H9 (cell line): ENCODE data around the gene DCBLD1. TPM values are rescaled to one million over a fixed set of nuclear protein-coding genes. Genes with fewer than 3 reads are reported as not detected.

Source experiments
- DNase-seq: peaks from one replicate; pipeline ENCODE4 v3.0.0-alpha.2; 2017
- H2AFZ ChIP-seq: one replicate; pipeline ENCODE4 v1.6.1; 2013; ENCODE audit warnings: mild to moderate bottlenecking, low read length, control low read depth, moderate library complexity
- H2AK5ac ChIP-seq: 2 replicates; pipeline ENCODE4 v1.6.1; 2013; ENCODE audit warnings: low read length, control low read depth, mixed read lengths; ENCODE audit not compliant: insufficient read length
- H2BK120ac ChIP-seq: one replicate; pipeline ENCODE4 v1.6.1; 2013; ENCODE audit warnings: low read depth, mild to moderate bottlenecking, low read length, control low read depth, inconsistent platforms; ENCODE audit not compliant: poor library complexity, severe bottlenecking
- H2BK12ac ChIP-seq: 2 replicates; pipeline ENCODE4 v1.6.1; 2013; ENCODE audit warnings: low read length, control low read depth, mixed read lengths, low read depth; ENCODE audit not compliant: insufficient read length
- H2BK15ac ChIP-seq: 2 replicates; pipeline ENCODE4 v1.6.1; 2013; ENCODE audit warnings: low read depth, low read length, control low read depth
- H2BK20ac ChIP-seq: one replicate; pipeline ENCODE4 v1.6.1; 2013; ENCODE audit warnings: low read depth, mild to moderate bottlenecking, low read length, control low read depth, inconsistent platforms; ENCODE audit not compliant: poor library complexity, severe bottlenecking
- H2BK5ac ChIP-seq: 2 replicates; pipeline ENCODE4 v1.6.1; 2013; ENCODE audit warnings: low read length, control low read depth, mixed read lengths; ENCODE audit not compliant: insufficient read length
- H3K14ac ChIP-seq: 2 replicates; pipeline ENCODE4 v1.6.1; 2013; ENCODE audit warnings: low read length, control low read depth; ENCODE audit not compliant: insufficient read depth
- H3K18ac ChIP-seq: 2 replicates; pipeline ENCODE4 v1.6.1; 2013; ENCODE audit warnings: low read depth, mild to moderate bottlenecking, mixed read lengths, low read length, control low read depth; ENCODE audit not compliant: insufficient read length
- H3K23ac ChIP-seq: 2 replicates; pipeline ENCODE4 v1.6.1; 2013; ENCODE audit warnings: low read length, control low read depth, mixed read lengths, low read depth; ENCODE audit not compliant: insufficient read length
- H3K23me2 ChIP-seq: 2 replicates; pipeline ENCODE4 v1.6.1; 2013; ENCODE audit warnings: low read depth, mild to moderate bottlenecking, mixed read lengths, low read length, control low read depth; ENCODE audit not compliant: insufficient read length, poor library complexity, severe bottlenecking
- H3K27ac ChIP-seq: 2 replicates; pipeline ENCODE4 v1.5.1; 2013; ENCODE audit warnings: low read length, control low read depth, mixed read lengths, low read depth; ENCODE audit not compliant: insufficient read length
- H3K27me3 ChIP-seq: 2 replicates; pipeline ENCODE4 v1.6.1; 2013; ENCODE audit warnings: low read length, control low read depth, inconsistent platforms; ENCODE audit not compliant: insufficient read depth
- H3K4ac ChIP-seq: 2 replicates; pipeline ENCODE4 v1.6.1; 2013; ENCODE audit warnings: low read depth, mild to moderate bottlenecking, control low read depth, inconsistent platforms, low read length, moderate library complexity
- H3K4me1 ChIP-seq: 2 replicates; pipeline ENCODE4 v1.6.1; 2013; ENCODE audit warnings: low read length, control low read depth, inconsistent platforms; ENCODE audit not compliant: insufficient read depth
- H3K4me2 ChIP-seq: 2 replicates; pipeline ENCODE4 v1.6.1; 2013; ENCODE audit warnings: low read length, control low read depth, mixed read lengths; ENCODE audit not compliant: insufficient read length, insufficient read depth
- H3K56ac ChIP-seq: 2 replicates; pipeline ENCODE4 v1.6.1; 2013; ENCODE audit warnings: low read depth, mild to moderate bottlenecking, mixed read lengths, low read length, control low read depth; ENCODE audit not compliant: insufficient read length
- H3K79me1 ChIP-seq: 2 replicates; pipeline ENCODE4 v1.6.1; 2013; ENCODE audit warnings: low read depth, mild to moderate bottlenecking, moderate library complexity, low read length, control low read depth, inconsistent platforms; ENCODE audit not compliant: insufficient read depth, poor library complexity, severe bottlenecking
- H3K79me2 ChIP-seq: 2 replicates; pipeline ENCODE4 v1.6.1; 2013; ENCODE audit warnings: low read length, control low read depth, inconsistent platforms; ENCODE audit not compliant: insufficient read depth
- H3K9ac ChIP-seq: 2 replicates; pipeline ENCODE4 v1.6.1; 2013; ENCODE audit warnings: low read length, control low read depth, mixed read lengths; ENCODE audit not compliant: insufficient read length; ENCODE audit errors: extremely low read depth
- H3K9me3 ChIP-seq: one replicate; pipeline ENCODE4 v1.6.1; 2013; ENCODE audit warnings: low read depth, low read length, inconsistent platforms; ENCODE audit not compliant: control insufficient read depth
- H3T11ph ChIP-seq: one replicate; pipeline ENCODE4 v1.6.1; 2013; ENCODE audit warnings: mild to moderate bottlenecking, low read length, control low read depth, inconsistent platforms
- H4K20me1 ChIP-seq: one replicate; pipeline ENCODE4 v1.6.1; 2013; ENCODE audit not compliant: control insufficient read depth, insufficient read length, insufficient read depth
- H4K5ac ChIP-seq: 2 replicates; pipeline ENCODE4 v1.6.1; 2013; ENCODE audit warnings: low read depth, mild to moderate bottlenecking, mixed read lengths, low read length, control low read depth; ENCODE audit not compliant: insufficient read length
- H4K8ac ChIP-seq: replicated peaks from 2 replicates; pipeline ENCODE4 v1.6.1; 2013; ENCODE audit warnings: low read length, control low read depth, mixed read lengths, low read depth; ENCODE audit not compliant: insufficient read length
- H4K91ac ChIP-seq: 2 replicates; pipeline ENCODE4 v1.6.1; 2013; ENCODE audit warnings: low read depth, mild to moderate bottlenecking, moderate library complexity, mixed read lengths, low read length, control low read depth; ENCODE audit not compliant: insufficient read length
- H3K27ac Mint-ChIP-seq, 3 experiments: 2 replicates in 2 of 3; 3 replicates in 1 of 3; pipeline ENCODE4 v1.8.0; 2020 to 2021; ENCODE audit warnings: mixed read lengths in 3 of 3, mild to moderate bottlenecking in 1 of 3, moderate library complexity in 1 of 3
- H3K27me3 Mint-ChIP-seq: 2 replicates; pipeline ENCODE4 v1.8.0; 2021; ENCODE audit warnings: low read depth, mild to moderate bottlenecking, moderate library complexity, mixed read lengths
- H3K36me3 Mint-ChIP-seq, 3 experiments: 2 replicates in 2 of 3; 3 replicates in 1 of 3; pipeline ENCODE4 v1.8.0; 2020 to 2021; ENCODE audit warnings: low read depth in 3 of 3, mixed read lengths in 3 of 3; ENCODE audit not compliant: insufficient read depth in 1 of 3
- H3K4me1 Mint-ChIP-seq, 2 experiments: 2 replicates each; pipeline ENCODE4 v1.8.0; 2020; ENCODE audit warnings: mixed read lengths in 2 of 2
- H3K4me3 Mint-ChIP-seq, 2 experiments: 2 replicates in 1 of 2; 3 replicates in 1 of 2; pipeline ENCODE4 v1.8.0; 2020 to 2021; ENCODE audit warnings: mild to moderate bottlenecking in 2 of 2, mixed read lengths in 2 of 2, moderate library complexity in 1 of 2
- H3K9me3 Mint-ChIP-seq, 2 experiments: 2 replicates in 1 of 2; 3 replicates in 1 of 2; pipeline ENCODE4 v1.8.0; 2020; ENCODE audit warnings: mild to moderate bottlenecking in 2 of 2, mixed read lengths in 2 of 2, moderate library complexity in 1 of 2
- CTCF ChIP-seq: fragments of 200-600 bp; sonication (generic); conservative IDR thresholded peaks from 3 replicates; pipeline ENCODE4 v1.8.0; 2021; ENCODE audit warnings: antibody characterized with exemption, mild to moderate bottlenecking
- WGBS: extraction: QIAGEN DNeasy Blood & Tissue Kit; methylation state at CpG from one replicate; pipeline ENCODE4 v1.1.7; 2013; ENCODE audit warnings: missing lambda C conversion rate, low lambda C conversion rate, mixed read lengths; ENCODE audit not compliant: insufficient read length; ENCODE audit errors: extremely low coverage; 5-methylcytosine and 5-hydroxymethylcytosine counted together
- total RNA-seq: library from RNA; stranded (reverse); gene quantifications from 2 replicates; pipeline ENCODE4 v1.2.1, GENCODE V29; 2021

The DCBLD1 gene
- total RNA-seq, 1 experiment from 2014 or later: 10.1 TPM

GRCh38 chr6:117533775-117534174 is 51.3 kb downstream of the DCBLD1 start:
- no peaks in the 10 kb centered on the region for H3K23me2 ChIP-seq
- H2BK120ac ChIP-seq: no peak overlapping the region
- no peak overlapping the region for H2BK20ac ChIP-seq
- no peak for DNase-seq
- H4K20me1 ChIP-seq: no peaks in the 10 kb centered on the region
- H3K23ac ChIP-seq: no peak overlapping the region
- no peak overlapping the region for H4K91ac ChIP-seq
- H2AK5ac ChIP-seq: no peak overlapping the region
- no CpG with 5 or more reads among the region's 4 CpGs for WGBS
- no peaks in the 10 kb centered on the region for H3K9me3 ChIP-seq
- Mint-ChIP-seq H3K4me3 (no peak overlapping the region), H3K27ac (peak overlapping the region in 1 of 3 experiments; percentile 12; a peak in 2 of 7 replicates), H3K9me3 (no peaks in the 10 kb centered on the region), H3K4me1 (peaks cover 3 to 6% of the 10 kb centered on the region in 2 experiments; a peak in 2 of 4 replicates), H3K27me3 (no peaks in the 10 kb centered on the region), H3K36me3 (peaks cover 0 to 2% (median 0%) of the 10 kb centered on the region in 3 experiments; a peak in 1 of 7 replicates)
- no peak overlapping the region for H3K14ac ChIP-seq
- no peaks in the 10 kb centered on the region for H3K79me1 ChIP-seq
- no peak overlapping the region for H3K4me2 ChIP-seq
- no peak overlapping the region for H2AFZ ChIP-seq
- no peak overlapping the region for H4K5ac ChIP-seq
- H3K79me2 ChIP-seq: no peaks in the 10 kb centered on the region
- H3K9ac ChIP-seq: no peak overlapping the region
- H3K56ac ChIP-seq: no peak overlapping the region
- no peak for TF ChIP-seq CTCF
- H4K8ac ChIP-seq: no peak overlapping the region
- H3K18ac ChIP-seq: no peak overlapping the region
- H3K4me1 ChIP-seq: no peaks in the 10 kb centered on the region
- no peak overlapping the region for H3K27ac ChIP-seq
- no peak overlapping the region for H2BK12ac ChIP-seq
- H2BK15ac ChIP-seq: no peak overlapping the region
- H3K27me3 ChIP-seq: no peaks in the 10 kb centered on the region
- H3T11ph ChIP-seq: no peak overlapping the region
- no peak overlapping the region for H3K4ac ChIP-seq
- H2BK5ac ChIP-seq: no peak overlapping the region
